OCI-LY1 (cell line): ENCODE results near the gene RADIL.

Source experiments
- H2AFZ ChIP-seq: fragments of 200-600 bp; sonication (generic), shearing (Covaris generic); 2 replicates; pipeline ENCODE4 v1.6.0; 2014; ENCODE audit warnings: antibody characterized with exemption, mild to moderate bottlenecking, low read length
- H3F3A ChIP-seq: fragments of 200-600 bp; sonication (generic), shearing (Covaris generic); 2 replicates; pipeline ENCODE4 v1.6.0; 2014; ENCODE audit warnings: mild to moderate bottlenecking, antibody characterized with exemption, low read length, moderate library complexity; ENCODE audit not compliant: insufficient read depth
- H3K27ac ChIP-seq: fragments of 200-600 bp; sonication (generic); 2 replicates; pipeline ENCODE4 v1.5.1; 2014; ENCODE audit warnings: low read length, mixed run types, mild to moderate bottlenecking, low read depth; ENCODE audit not compliant: poor library complexity, severe bottlenecking
- H3K27me3 ChIP-seq: fragments of 200-600 bp; sonication (generic); 2 replicates; pipeline ENCODE4 v1.6.0; 2014; ENCODE audit warnings: antibody characterized with exemption, mild to moderate bottlenecking, low read length, moderate library complexity; ENCODE audit not compliant: insufficient read depth
- H3K36me3 ChIP-seq: fragments of 200-600 bp; sonication (generic); 2 replicates; pipeline ENCODE4 v1.6.1; 2014; ENCODE audit warnings: mild to moderate bottlenecking, antibody characterized with exemption, low read length, moderate library complexity, mixed read lengths; ENCODE audit not compliant: insufficient read depth
- H3K4me1 ChIP-seq: fragments of 200-600 bp; sonication (generic); 2 replicates; pipeline ENCODE4 v1.5.1; 2014; ENCODE audit warnings: mild to moderate bottlenecking, low read length, moderate library complexity; ENCODE audit not compliant: insufficient read depth, severe bottlenecking
- H3K4me2 ChIP-seq: fragments of 200-600 bp; sonication (generic), shearing (Covaris generic); 2 replicates; pipeline ENCODE4 v1.6.1; 2014; ENCODE audit warnings: low read length
- H3K4me3 ChIP-seq: fragments of 200-600 bp; sonication (generic); 2 replicates; pipeline ENCODE4 v1.5.1; 2014; ENCODE audit warnings: low read length, low read depth, mild to moderate bottlenecking, mixed read lengths; ENCODE audit not compliant: poor library complexity, severe bottlenecking
- H3K79me2 ChIP-seq: fragments of 200-600 bp; shearing (Covaris generic); 2 replicates; pipeline ENCODE4 v1.6.1; 2016; ENCODE audit warnings: mixed run types, low read length, mixed read lengths; ENCODE audit not compliant: insufficient read depth
- H3K9ac ChIP-seq: fragments of 200-600 bp; sonication (generic), shearing (Covaris generic); 2 replicates; pipeline ENCODE4 v1.6.1; 2014; ENCODE audit warnings: mild to moderate bottlenecking, low read length, mixed read lengths
- H3K9me2 ChIP-seq: fragments of 200-600 bp; sonication (generic), shearing (Covaris generic); 2 replicates; pipeline ENCODE4 v1.6.1; 2014; ENCODE audit warnings: low read depth, mild to moderate bottlenecking, low read length, mixed read lengths
- H3K9me3 ChIP-seq: fragments of 200-600 bp; shearing (Covaris generic); 2 replicates; pipeline ENCODE4 v1.6.1; 2014; ENCODE audit warnings: low read length, mixed read lengths
- H4K20me1 ChIP-seq: fragments of 200-600 bp; sonication (generic), shearing (Covaris generic); 2 replicates; pipeline ENCODE4 v1.6.0; 2016; ENCODE audit warnings: mild to moderate bottlenecking, low read length; ENCODE audit not compliant: insufficient read depth
- CTCF ChIP-seq: fragments of 200-600 bp; sonication (generic), shearing (Covaris generic); IDR thresholded peaks from 2 replicates; pipeline ENCODE4 v1.5.1; 2017; ENCODE audit warnings: mild to moderate bottlenecking, antibody characterized with exemption, low read length, moderate library complexity, mixed read lengths
- EZH2 ChIP-seq: fragments of 200-600 bp; sonication (generic), shearing (Covaris generic); IDR thresholded peaks from 2 replicates; pipeline ENCODE4 v1.8.0; 2017; ENCODE audit warnings: borderline replicate concordance, mixed run types, mild to moderate bottlenecking, antibody characterized with exemption, low read length, moderate library complexity, mixed read lengths

RADIL gene

GRCh38 chr7:4764402-4765007 is 119.0 kb downstream of the RADIL start:
- Histone ChIP-seq H3K36me3 (peaks cover 42% of the 10 kb centered on the region), H2AFZ (no peak overlapping the region), H3K4me1 (no peaks in the 10 kb centered on the region), H3K9me2 (no peaks in the 10 kb centered on the region), H3K9ac (no peak overlapping the region), H3K27ac (no peak overlapping the region), H3K4me3 (no peak overlapping the region), H3F3A (no peaks in the 10 kb centered on the region), H3K4me2 (no peak overlapping the region), H3K9me3 (no peaks in the 10 kb centered on the region), H4K20me1 (no peaks in the 10 kb centered on the region), H3K27me3 (no peaks in the 10 kb centered on the region), H3K79me2 (no peaks in the 10 kb centered on the region)
- TF ChIP-seq CTCF: no peak
- no peak for TF ChIP-seq EZH2

DNA sequence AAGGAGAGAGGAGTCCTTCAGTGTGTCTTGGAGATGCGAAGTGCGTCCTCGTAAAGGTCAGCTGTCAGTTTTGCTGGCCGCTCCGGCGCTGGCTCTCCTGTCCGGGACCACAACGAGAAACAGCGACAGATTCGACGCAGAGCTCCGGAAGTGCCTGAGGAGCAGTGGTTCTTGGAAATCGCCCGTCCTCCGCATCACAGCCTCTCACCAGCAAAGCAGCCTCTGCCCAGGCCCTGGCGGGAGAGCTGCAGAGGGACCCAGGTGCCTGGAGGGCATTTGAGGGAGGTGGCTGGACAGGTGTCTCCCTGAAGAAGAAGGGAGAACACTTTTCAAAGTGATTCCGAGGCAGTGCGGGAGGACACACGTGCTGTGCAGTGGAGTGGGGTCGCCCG is 119.7 kb downstream of the RADIL start:
- no peak overlapping the region for H3K9ac ChIP-seq
- H4K20me1 ChIP-seq: no peaks in the 10 kb centered on the region
- H3K9me3 ChIP-seq: no peaks in the 10 kb centered on the region
- no peak overlapping the region for H3K4me3 ChIP-seq
- peaks cover 46% of the 10 kb centered on the region for H3K36me3 ChIP-seq
- H3F3A ChIP-seq: no peaks in the 10 kb centered on the region
- H3K4me1 ChIP-seq: no peaks in the 10 kb centered on the region
- H2AFZ ChIP-seq: no peak overlapping the region
- H3K4me2 ChIP-seq: no peak overlapping the region
- no peaks in the 10 kb centered on the region for H3K27me3 ChIP-seq
- H3K79me2 ChIP-seq: no peaks in the 10 kb centered on the region
- no peak overlapping the region for H3K27ac ChIP-seq
- no peaks in the 10 kb centered on the region for H3K9me2 ChIP-seq
- TF ChIP-seq EZH2 (no peak), CTCF (no peak)

- H3K9me3 ChIP-seq: no peaks in the 10 kb centered on the region
- no peaks in the 10 kb centered on the region for H3K9me2 ChIP-seq
Observed at GRCh38 chr7:4763091-4763793, 120.3 kb downstream of the RADIL start.

More at GRCh38 chr7:4763091-4763793, 120.3 kb downstream of the RADIL start:
- H3K36me3 ChIP-seq: peaks cover 50% of the 10 kb centered on the region
- no peaks in the 10 kb centered on the region for H3F3A ChIP-seq
- no peaks in the 10 kb centered on the region for H3K4me1 ChIP-seq
- H3K9ac ChIP-seq: no peak overlapping the region
- H4K20me1 ChIP-seq: no peaks in the 10 kb centered on the region
- no peak overlapping the region for H3K27ac ChIP-seq
- H3K79me2 ChIP-seq: no peaks in the 10 kb centered on the region
- TF ChIP-seq EZH2 (no peak), CTCF (no peak)
- no peak overlapping the region for H3K4me2 ChIP-seq
- H3K4me3 ChIP-seq: no peak overlapping the region
- no peak overlapping the region for H2AFZ ChIP-seq
- H3K27me3 ChIP-seq: no peaks in the 10 kb centered on the region
